BE2C (cell line): Measurements from ENCODE around the gene ACTRT2.

Source experiments
- DNase-seq: peaks from one replicate; pipeline ENCODE4 v3.0.0-alpha.2; 2020
- H3K27me3 ChIP-seq: fragments of 250-450 bp; sonication (Bioruptor Pico); 2 replicates; pipeline ENCODE4 v1.5.1; 2020; ENCODE audit warnings: mild to moderate bottlenecking
- H3K36me3 ChIP-seq: fragments of 250-450 bp; sonication (Bioruptor Pico); 2 replicates; pipeline ENCODE4 v1.5.1; 2020; ENCODE audit warnings: mild to moderate bottlenecking
- H3K4me1 ChIP-seq: fragments of 250-450 bp; sonication (Bioruptor Pico); 2 replicates; pipeline ENCODE4 v1.5.1; 2020
- H3K4me3 ChIP-seq: 2 replicates; pipeline ENCODE4 v1.5.1; 2011; ENCODE audit warnings: low read depth, low read length
- H3K9me3 ChIP-seq: fragments of 250-450 bp; sonication (Bioruptor Pico); 2 replicates; pipeline ENCODE4 v1.5.1; 2020
- CTCF ChIP-seq: IDR thresholded peaks from 2 replicates; pipeline ENCODE4 v1.5.1; 2012; ENCODE audit warnings: mild to moderate bottlenecking, low read depth, low read length

Gene ACTRT2

GRCh38 chr1:2990376-2991115 lies 30.7 kb upstream of the ACTRT2 start:
- no peaks in the 10 kb centered on the region for H3K36me3 ChIP-seq
- H3K4me3 ChIP-seq = no peak overlapping the region
- H3K27me3 ChIP-seq = no peaks in the 10 kb centered on the region
- H3K9me3 ChIP-seq = no peaks in the 10 kb centered on the region
- H3K4me1 ChIP-seq = no peaks in the 10 kb centered on the region
- DNase-seq = no peak
- TF ChIP-seq CTCF = no peak

DNA sequence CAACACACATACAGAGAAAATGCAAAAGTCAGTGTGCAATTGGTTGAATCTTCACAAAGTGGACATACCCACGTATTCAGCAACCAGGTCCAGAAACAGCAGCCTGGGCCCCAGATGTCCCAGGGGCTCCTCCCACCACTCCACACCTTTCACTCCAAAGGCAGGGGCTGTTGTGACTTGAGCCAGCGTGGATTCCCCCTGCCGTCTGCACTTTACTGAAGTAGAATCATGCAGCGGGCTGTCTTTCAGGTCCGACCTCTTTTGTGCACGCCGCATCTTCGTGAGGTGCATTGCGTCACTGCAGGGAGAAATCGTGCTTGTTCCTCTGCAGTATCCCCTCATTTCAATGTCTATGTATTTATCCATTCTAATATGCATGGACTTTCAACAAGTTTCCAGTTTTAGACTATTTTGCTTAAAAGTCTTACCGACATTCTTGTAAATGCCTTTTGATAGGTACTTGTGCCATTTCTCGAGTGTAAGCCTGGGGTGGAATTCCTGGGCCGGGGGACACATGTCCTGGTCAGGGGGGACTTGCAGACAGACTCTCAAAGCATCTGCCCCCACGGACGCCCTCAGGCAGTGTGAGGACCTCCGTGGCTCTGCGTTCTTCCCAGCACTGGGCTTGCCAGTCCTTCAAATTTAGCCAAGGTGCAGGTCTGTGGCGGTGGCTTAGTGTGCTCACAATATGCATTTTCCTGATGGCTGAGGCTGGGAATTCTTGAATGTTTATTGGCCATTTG lies 29.3 kb upstream of the ACTRT2 start:
- DNase-seq = no peak
- no peaks in the 10 kb centered on the region for H3K9me3 ChIP-seq
- no peak overlapping the region for H3K4me3 ChIP-seq
- no peaks in the 10 kb centered on the region for H3K4me1 ChIP-seq
- no peaks in the 10 kb centered on the region for H3K36me3 ChIP-seq
- TF ChIP-seq CTCF = no peak
- H3K27me3 ChIP-seq = no peaks in the 10 kb centered on the region

- Histone ChIP-seq H3K36me3 (no peaks in the 10 kb centered on the region), H3K9me3 (no peaks in the 10 kb centered on the region), H3K4me1 (no peaks in the 10 kb centered on the region), H3K27me3 (peaks cover 5% of the 10 kb centered on the region; the same call in 1 of the 2 replicates), H3K4me3 (no peak overlapping the region)
- no peak for TF ChIP-seq CTCF
- no peak for DNase-seq
Observed at GRCh38 chr1:2998503-2999100, 22.7 kb upstream of the ACTRT2 start.

GRCh38 chr1:2999138-2999537 lies 22.1 kb upstream of the ACTRT2 start:
- no peaks in the 10 kb centered on the region for H3K4me1 ChIP-seq
- H3K9me3 ChIP-seq = no peaks in the 10 kb centered on the region
- H3K27me3 ChIP-seq = peaks cover 5% of the 10 kb centered on the region; the same call in 1 of the 2 replicates
- TF ChIP-seq CTCF = no peak
- no peaks in the 10 kb centered on the region for H3K36me3 ChIP-seq
- DNase-seq = no peak
- no peak overlapping the region for H3K4me3 ChIP-seq

- TF ChIP-seq CTCF = no peak
- Histone ChIP-seq H3K36me3 (no peaks in the 10 kb centered on the region), H3K9me3 (no peaks in the 10 kb centered on the region), H3K4me3 (no peak overlapping the region), H3K27me3 (peaks cover 5% of the 10 kb centered on the region; the same call in 1 of the 2 replicates), H3K4me1 (no peaks in the 10 kb centered on the region)
- no peak for DNase-seq
Observed at GRCh38 chr1:2999571-2999970, 21.7 kb upstream of the ACTRT2 start.
